GM23338 (cell line): ENCODE results near the gene BCL2. TPM values are rescaled to one million over a fixed set of nuclear protein-coding genes. Genes with fewer than 3 reads are reported as not detected.

ENCODE experiments used
- polyA plus RNA-seq: library from polyadenylated mRNA; unstranded; fragments of >200 nt; fragmentation: Nextera tagmentation; extraction: Ambion mirVana; gene quantifications from 2 replicates; pipeline ENCODE4 v1.2.1, GENCODE V29; 2016
- small RNA-seq: library from RNA; depleted of rRNA; stranded (forward); fragments of <200 nt; gene quantifications from one replicate; pipeline ENCODE3, GENCODE V24; 2014; ENCODE audit warnings: low replicate concordance
- total RNA-seq: library from RNA; depleted of rRNA; stranded (reverse); fragments of >200 nt; shearing (Covaris generic); gene quantifications from 2 replicates; pipeline ENCODE4 v1.2.3, GENCODE V29; 2014; rRNA removed

BCL2 gene
- total and polyA plus RNA-seq, 2 experiments from 2014 or later = 1.2 to 4.0 TPM

Small RNA genes lying within 50 kb of the gene (small RNA-seq; reads per million reads assigned to genes)
- not detected for gene AC022726.1

Other genes with a start within 250 kb of the BCL2 start
- gene KDSR, start 47.4 kb upstream of the BCL2 start, total RNA-seq = 31.0 and 36.3 TPM in 2 replicates
- gene KDSR, start 47.4 kb upstream of the BCL2 start, polyA plus RNA-seq = 20.3 and 23.7 TPM in 2 replicates
- gene VPS4B, start 102.7 kb upstream of the BCL2 start, total RNA-seq = 30.2 and 34.4 TPM in 2 replicates
- 43.5 and 49.4 TPM in 2 replicates for gene VPS4B, start 102.7 kb upstream of the BCL2 start, polyA plus RNA-seq
- gene SERPINB5, start 157.2 kb upstream of the BCL2 start, total RNA-seq = not detected in 2 replicates
- gene SERPINB5, start 157.2 kb upstream of the BCL2 start, polyA plus RNA-seq = 0.16 TPM in 1 of 2 replicates, not detected in the other
- gene SERPINB12, start 222.6 kb upstream of the BCL2 start, total RNA-seq = not detected in 2 replicates
- not detected in 2 replicates for gene SERPINB12, start 222.6 kb upstream of the BCL2 start, polyA plus RNA-seq